ENCODE results near the gene SMKR1.

- no peak for TF ChIP-seq EP300 (IDR thresholded peaks at IDR 0.05)
- TF ChIP-seq CTCF (IDR thresholded peaks at IDR 0.05): no peak
- TF ChIP-seq POLR2A (IDR thresholded peaks at IDR 0.05): no peak
Observed at GRCh38 chr7:129479831-129480230, 22.5 kb upstream of the SMKR1 start.

All from ovary (tissue), 3 donors.